GM19455 (cell line): ENCODE results near the gene PRIMPOL.
"Not testable (repeated sequence)": the region's sequence is repeated elsewhere in the genome, so short reads cannot be mapped to it uniquely, and the experiment has no call there.

Experiments used
- ATAC-seq: cut with Tn5 transposase; IDR thresholded peaks from one replicate; pipeline ENCODE4 v1.9.1; 2021; ENCODE audit not compliant: unreplicated experiment

PRIMPOL gene

DNA sequence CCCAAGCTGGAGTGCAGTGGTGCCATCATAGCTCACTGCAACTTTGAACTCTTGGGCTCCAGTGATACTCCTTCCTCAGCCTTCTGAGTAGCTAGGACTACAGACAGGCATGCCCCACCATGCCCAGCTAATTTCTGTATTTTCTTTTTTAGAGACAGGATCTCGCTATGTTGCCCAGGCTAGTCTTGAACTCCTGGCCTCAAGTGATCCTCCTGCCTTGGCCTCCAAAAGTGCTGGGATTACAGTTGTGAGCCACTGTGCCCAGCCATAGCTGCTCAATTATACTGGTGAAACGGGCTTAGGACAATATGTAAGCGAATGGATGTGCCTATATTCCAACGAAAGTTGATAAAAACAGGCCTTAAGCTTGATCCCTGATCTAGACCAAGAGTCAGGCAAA, 13.4 kb upstream of the PRIMPOL start:
- no peak for ATAC-seq

GRCh38 chr4:184636897-184637296, 12.6 kb upstream of the PRIMPOL start:
- ATAC-seq, result no peak

GRCh38 chr4:184641022-184641421, 8.5 kb upstream of the PRIMPOL start:
- ATAC-seq, result no peak

DNA sequence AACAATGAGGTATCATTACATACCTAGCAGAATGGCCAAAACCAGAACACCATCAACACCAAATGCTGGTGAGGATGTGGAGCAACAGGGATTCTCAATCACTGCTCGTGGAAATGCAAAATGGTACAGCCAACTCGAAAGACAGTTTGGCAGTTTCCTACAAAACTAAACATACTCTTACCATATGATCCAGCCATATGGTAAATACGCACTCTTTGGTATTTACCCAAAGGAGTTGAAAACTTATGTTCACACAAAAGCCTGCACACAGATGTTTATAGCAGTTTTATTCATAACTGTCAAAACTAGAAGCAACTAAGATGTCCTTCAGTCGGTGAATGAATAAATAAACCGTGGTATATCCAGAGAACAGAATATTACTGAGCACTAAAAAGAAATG, 8.1 kb upstream of the PRIMPOL start:
- ATAC-seq, result no peak

DNA sequence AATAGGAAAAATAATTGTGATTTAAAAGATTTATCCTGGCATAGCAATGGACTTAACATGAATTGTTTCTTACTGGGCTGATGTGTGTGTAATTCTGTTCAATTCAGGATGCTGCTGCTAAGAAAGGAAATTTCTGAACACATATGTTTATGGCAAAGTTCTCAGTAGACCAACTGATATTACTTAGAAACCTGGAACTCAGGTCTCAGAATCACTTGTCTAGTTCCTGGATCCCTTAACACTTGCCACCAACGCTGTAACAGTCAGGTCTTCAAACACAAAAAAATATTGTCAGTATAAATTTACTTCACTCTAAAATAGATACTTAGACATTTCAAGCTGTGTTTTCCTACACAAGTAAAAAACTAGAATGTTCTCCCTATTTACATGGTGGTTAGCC, 5.8 kb upstream of the PRIMPOL start:
- ATAC-seq, result no peak

- no peak for ATAC-seq
These were observed 4.8 kb upstream of the PRIMPOL start for GRCh38 chr4:184644553-184645307.

GRCh38 chr4:184645904-184646610, 3.5 kb upstream of the PRIMPOL start:
- ATAC-seq, result no peak

DNA sequence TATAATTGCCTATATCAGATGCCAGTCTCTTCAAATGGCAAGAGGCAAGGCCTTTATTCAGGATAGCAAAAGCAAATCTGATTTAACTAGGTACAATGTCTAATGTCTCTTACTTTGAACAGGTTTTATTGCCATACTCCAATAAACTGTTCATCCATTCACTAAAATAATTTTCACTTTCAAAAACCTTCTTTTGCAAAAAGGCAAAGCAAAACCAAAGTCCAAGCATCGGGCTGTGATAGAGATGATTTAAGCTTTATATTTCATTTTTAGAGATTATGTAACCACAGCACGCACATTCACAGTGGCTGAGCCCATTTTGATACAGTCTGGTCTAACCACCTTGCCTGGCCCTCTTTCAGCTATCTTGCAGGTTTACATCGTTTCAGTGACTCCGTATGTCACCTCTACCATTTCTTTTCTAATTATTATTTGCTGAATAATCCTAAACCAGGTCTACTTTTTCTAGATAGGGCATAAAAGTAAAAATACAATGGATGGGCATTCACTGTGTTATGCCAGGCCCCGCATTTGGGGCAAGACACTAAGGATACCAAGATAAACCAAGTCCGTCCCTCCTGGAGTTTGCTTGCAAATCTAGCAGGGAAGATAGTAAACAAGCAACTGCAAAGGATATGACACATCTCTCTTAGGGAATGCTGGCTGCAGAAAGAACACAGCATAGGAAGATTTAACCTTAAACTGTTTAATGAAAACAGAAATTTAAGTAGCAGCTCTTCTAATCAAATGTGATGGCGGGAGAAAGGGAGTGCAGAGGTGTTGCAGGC, 2.1 kb upstream of the PRIMPOL start:
- ATAC-seq, result no peak

DNA sequence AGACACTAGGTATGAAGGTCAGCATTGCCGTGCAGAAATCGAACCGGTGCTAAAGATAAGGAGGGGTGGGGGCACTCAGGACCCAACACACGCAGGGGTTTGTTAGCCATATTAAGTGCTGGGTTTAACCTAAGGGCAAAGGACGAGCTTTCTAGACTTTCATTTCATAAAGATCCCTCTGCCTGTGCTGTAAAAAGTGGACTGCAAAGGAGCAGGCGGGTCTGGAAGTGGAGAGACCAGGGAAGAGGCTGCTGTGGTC, 1.6 kb upstream of the PRIMPOL start:
- ATAC-seq, result no peak

DNA sequence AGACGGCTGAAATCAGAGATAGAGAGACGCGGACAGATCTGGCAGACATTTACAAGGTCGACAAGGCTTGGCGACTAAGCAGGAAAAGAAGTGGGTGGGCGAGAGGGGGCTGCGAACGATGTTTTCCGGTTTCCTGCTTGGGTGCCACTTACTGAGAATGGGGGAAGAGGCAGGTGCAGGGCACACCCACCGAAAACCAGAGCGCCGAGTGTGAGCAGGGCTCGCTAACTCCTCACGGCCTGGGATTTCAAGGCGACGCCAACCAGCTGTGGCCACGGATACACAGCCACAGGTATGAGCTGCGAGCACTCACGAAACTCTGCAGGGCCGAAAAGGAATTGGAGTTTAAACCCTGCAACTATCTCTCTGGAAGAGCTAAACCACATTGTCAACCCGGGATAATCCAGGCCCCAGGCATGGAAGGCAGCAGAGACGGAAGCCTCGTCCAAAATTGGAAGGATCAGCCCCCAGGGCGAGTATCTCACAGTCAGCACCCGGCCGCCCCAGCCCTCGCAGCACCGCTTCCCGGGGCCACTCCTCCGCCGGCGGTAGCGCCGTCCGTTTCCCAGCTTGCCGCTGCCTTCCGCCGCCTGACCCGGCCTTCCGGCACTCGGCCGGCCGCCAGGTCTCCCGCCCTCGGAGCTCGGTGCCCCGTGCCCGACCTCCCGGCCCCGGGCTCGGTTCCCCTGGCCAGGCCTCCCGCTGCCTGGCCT, 1.1 kb upstream of the PRIMPOL start:
- ATAC-seq, result peak; percentile 39

DNA sequence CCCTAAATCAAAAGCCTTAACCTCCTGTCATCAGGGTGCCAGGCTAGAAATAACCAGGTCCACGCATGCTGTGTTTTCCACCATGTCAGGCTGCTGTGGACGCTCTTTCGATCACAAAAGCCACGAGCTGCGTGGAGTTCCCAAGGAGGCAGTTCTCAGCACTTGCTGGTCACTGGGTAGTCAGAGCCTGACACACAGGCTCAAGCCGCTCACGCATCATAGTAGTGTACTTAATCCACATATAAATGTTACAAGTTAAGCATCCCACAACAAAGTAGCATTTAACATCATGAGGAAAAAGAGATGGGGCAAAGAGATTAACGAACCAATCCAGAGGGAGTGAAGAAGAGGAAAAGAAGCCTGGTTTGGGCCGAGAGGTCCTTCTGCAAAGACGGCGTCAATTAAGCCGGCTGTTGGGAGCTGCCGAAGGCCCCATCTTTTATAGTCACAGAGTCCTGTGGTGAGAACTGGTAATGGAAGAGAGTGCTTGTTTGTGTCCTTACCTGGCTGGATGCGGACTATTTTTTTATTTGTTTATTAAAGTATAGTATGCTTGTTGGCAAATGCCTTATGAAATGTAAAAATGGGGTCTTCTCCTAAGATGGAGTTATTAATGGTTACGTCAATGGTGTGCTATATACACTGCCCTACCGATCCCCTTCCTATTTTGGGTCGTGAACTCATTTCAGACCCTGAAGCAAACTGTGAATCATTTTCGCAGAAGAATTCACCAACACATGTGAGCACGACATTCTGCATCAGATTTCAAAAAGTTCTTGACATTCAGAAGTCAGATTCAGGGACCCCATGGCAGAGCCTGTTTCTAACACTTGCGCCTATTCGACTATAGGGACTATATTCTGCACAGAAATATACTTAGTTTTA, 675 bp downstream of the PRIMPOL start:
- ATAC-seq, result peak; percentile 9

DNA sequence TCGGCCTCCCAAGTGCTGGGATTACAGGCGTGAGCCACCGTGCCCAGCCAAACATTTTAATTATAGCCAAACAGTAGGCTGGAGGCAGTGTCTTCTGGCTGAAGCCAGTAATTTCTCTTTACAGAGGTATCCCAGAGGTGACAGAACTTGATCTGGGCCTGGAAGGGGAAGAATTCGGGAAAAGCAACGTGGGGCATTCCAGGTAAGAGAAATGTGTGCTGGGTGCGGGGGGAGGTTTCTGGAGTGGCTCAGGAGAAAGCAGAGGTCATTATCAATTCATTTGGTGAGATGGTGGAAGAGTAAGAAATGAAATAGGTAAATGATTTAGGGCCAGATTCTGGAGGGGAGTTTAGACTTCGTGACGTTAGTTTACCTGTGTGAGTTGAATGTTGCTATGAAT, 2.4 kb downstream of the PRIMPOL start:
- no peak for ATAC-seq

DNA sequence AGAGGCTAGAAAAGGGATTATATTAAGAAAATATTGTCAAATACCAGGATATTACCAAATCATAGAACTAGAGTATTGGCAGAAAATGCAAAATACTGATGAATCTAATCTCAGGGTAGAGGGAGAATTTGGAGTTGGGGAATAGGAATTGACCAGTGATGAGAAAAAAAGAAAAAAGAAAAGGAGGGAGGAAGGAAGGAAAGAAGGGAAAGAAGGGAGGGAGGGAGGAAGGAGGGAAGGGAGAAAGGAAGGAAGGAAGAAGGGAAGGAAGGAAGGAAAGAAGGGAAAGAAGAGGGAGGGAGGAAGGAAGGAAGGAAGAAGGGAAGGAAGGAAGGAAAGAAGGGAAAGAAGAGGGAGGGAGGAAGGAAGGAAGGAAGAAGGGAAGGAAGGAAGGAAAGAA, 3.1 kb downstream of the PRIMPOL start:
- ATAC-seq, result not testable (repeated sequence)

- no peak for ATAC-seq
These were observed 4.1 kb downstream of the PRIMPOL start for GRCh38 chr4:184653650-184654049.

DNA sequence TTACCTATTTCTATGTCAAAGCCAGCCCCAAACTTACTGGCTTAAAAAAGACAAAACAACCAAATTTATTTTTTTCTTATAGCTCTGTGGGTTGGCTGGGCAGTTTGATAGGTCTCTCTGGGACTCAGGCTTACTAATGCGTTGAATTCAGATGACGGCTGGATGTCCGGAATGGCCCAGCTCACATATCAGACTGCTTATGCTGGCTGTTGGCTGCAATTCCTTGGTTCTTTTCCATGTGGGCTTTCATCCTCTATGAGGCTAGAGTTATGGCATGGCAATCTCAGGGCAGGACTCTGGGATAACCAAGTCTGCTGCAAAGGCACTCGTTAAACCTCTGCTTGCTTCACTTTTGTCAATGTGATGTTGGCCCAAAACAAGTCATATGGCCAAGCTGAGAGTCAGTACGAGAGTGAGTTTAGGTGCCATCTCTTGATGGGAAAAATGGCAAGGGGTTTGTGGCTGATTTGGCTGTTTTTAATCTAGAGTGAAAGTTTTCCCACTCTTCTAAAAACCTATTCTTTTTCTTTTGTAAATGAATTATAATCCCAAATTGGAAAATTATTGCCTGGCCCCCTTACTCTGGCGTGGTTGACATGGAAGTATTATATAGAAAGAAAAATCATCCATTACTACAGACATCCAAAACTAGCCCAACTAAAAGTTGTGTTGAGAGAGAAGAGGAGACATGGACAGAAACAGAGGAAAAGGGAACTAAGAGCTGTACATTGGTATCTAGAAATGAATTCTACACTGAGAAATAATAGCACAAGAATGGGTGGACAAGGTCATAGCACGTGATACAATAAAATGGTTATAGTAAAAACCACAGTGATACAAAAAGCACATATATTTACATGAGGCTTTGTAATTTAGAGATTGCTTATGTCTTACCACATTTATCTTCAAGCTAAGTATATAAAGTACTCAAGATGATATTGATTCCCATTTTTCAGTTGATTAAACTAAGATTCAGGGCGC, 6.6 kb downstream of the PRIMPOL start:
- no peak for ATAC-seq

DNA sequence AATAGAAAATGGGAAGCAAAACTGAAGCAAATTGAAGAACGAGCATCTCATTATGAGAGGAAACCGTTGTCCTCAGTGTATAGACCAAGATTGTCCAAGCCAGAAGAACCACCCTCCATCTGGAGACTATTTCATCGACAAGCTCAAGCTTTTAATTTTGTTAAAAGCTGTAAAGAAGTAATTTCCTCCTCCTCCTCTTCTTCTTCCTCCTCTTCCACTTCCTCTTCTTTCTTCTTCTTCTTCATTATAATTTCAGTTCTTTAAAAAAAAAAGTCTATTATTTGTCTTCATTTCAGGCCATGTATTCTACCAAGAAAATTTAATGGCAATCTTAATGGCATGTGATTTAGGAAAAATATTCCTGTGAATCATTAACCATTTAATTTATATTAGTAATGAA, 7.6 kb downstream of the PRIMPOL start:
- no peak for ATAC-seq

DNA sequence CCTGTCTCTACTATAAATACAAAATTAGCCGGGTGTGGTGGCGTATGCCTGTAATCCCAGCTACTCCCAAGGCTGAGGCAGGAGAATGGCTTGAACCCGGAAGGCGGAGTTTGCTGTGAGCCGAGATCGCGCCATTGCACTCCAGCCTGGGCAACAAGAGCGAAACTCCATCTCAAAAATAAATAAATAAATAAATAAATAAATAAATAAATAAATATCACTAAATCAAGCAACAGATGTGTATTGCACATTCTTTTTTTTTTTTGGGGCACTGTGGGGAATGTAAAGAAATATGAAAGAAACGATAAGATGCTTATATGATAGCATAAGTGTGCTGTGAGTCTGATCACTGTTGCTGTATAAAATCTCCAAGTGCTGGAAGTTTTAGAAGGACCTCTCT, 8.3 kb downstream of the PRIMPOL start:
- not testable (repeated sequence) for ATAC-seq

DNA sequence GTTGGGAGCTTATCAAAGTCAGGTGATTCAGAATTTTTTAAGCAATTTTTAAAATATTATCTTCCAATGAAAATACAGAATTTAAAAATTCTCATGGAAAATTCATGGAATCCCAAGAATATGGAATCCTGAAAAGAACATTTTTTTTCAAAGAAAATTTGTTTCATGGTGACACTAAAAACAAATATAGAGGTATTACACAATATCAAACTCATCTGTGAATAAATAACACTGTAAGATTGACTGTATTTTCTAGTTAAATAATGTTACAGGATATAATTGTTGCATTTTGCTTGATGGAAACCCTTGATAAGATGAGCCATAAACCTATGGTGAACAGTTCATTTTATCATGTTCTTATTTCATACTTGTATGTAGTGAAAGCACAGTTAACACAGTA, 11.4 kb downstream of the PRIMPOL start:
- no peak for ATAC-seq

- no peak for ATAC-seq
These were observed 12.7 kb downstream of the PRIMPOL start for GRCh38 chr4:184662236-184662635.
